ENCODE measurements around the gene TRIM68.

The TRIM68 gene

GRCh38 chr11:4643076-4643475, 35.0 kb upstream of the TRIM68 start:
- WGBS (ENCODE audit: insufficient coverage), result 74% methylated on average over 4 of the region's 5 CpGs
- H3K9me3 ChIP-seq (ENCODE audit: control extremely low read depth in 1 of 5, control insufficient read depth in 4 of 5, insufficient read depth in 2 of 5, low read depth in 1 of 5, low read length in 4 of 5), result no peaks in the 10 kb centered on the region
- peaks cover 0 to 2% (median 0%) of the 10 kb centered on the region in 5 experiments for H3K27me3 ChIP-seq (replicated peaks in 2 of 5; ENCODE audit: control insufficient read depth in 4 of 5, insufficient read depth in 5 of 5, low read length in 4 of 5)
- H3K27ac ChIP-seq (ENCODE audit: insufficient read depth in 1 of 2, low read depth in 1 of 2, low read length in 2 of 2, poor library complexity in 1 of 2, severe bottlenecking in 2 of 2), result no peak overlapping the region
- H3K4me1 ChIP-seq (ENCODE audit: control extremely low read depth in 1 of 4, control insufficient read depth in 4 of 4, insufficient read depth in 4 of 4, low read length in 3 of 4), result no peaks in the 10 kb centered on the region
- CTCF ChIA-PET, result interaction anchor here (1.2 kb wide), 1 partner anchor 12 kb away, joined by 3 read pairs; no protein-coding TSS in a partner anchor
- POLR2A ChIA-PET, result no interaction called here
- no peak overlapping the region for H3K4me3 ChIP-seq (ENCODE audit: control insufficient read depth in 1 of 7, extremely low read depth in 1 of 7, insufficient read depth in 4 of 7, low read depth in 2 of 7, low read length in 6 of 7)
- DNase-seq, result no peak
- no peaks in the 10 kb centered on the region for H3K36me3 ChIP-seq (ENCODE audit: control insufficient read depth in 4 of 4, insufficient read depth in 4 of 4, low read length in 3 of 4)

DNA sequence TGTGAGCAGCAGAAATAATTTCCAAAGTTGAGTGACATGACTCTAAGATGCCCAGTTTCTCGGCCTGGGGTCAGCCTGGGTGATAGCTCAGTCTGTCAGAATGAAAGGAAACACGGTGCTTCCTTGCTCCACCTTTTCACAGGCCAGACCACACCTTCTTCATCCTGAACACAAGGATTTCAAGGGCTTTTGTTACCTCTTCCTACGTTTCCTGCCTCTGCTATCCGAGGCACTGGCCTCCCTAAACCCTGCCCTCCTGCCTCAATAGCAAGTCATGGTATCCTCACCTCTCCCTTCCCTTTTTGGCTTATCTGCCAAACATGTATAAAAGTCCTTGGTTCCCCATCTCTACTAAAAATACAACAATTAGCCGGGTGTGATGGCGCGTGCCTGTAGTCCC, 34.0 kb upstream of the TRIM68 start:
- no peak overlapping the region for H3K27ac ChIP-seq (ENCODE audit: insufficient read depth in 1 of 2, low read depth in 1 of 2, low read length in 2 of 2, poor library complexity in 1 of 2, severe bottlenecking in 2 of 2)
- DNase-seq, result no peak
- no peak overlapping the region for H3K4me3 ChIP-seq (ENCODE audit: control insufficient read depth in 1 of 7, extremely low read depth in 1 of 7, insufficient read depth in 4 of 7, low read depth in 2 of 7, low read length in 6 of 7)
- H3K27me3 ChIP-seq (replicated peaks in 2 of 5; ENCODE audit: control insufficient read depth in 4 of 5, insufficient read depth in 5 of 5, low read length in 4 of 5), result peaks cover 0 to 2% (median 0%) of the 10 kb centered on the region in 5 experiments
- CTCF ChIA-PET, result interaction anchor here (1.2 kb wide), 1 partner anchor 11 kb away, joined by 3 read pairs; no protein-coding TSS in a partner anchor
- WGBS (ENCODE audit: insufficient coverage), result 86% methylated on average over 4 of the region's 7 CpGs
- H3K9me3 ChIP-seq (ENCODE audit: control extremely low read depth in 1 of 5, control insufficient read depth in 4 of 5, insufficient read depth in 2 of 5, low read depth in 1 of 5, low read length in 4 of 5), result no peaks in the 10 kb centered on the region
- no peaks in the 10 kb centered on the region for H3K36me3 ChIP-seq (ENCODE audit: control insufficient read depth in 4 of 4, insufficient read depth in 4 of 4, low read length in 3 of 4)
- POLR2A ChIA-PET, result no interaction called here
- peaks cover 0 to 1% (median 0%) of the 10 kb centered on the region in 4 experiments for H3K4me1 ChIP-seq (ENCODE audit: control extremely low read depth in 1 of 4, control insufficient read depth in 4 of 4, insufficient read depth in 4 of 4, low read length in 3 of 4)

GRCh38 chr11:4641501-4641900, 33.5 kb upstream of the TRIM68 start:
- DNase-seq, result no peak
- peaks cover 0 to 3% (median 0%) of the 10 kb centered on the region in 4 experiments for H3K4me1 ChIP-seq (ENCODE audit: control extremely low read depth in 1 of 4, control insufficient read depth in 4 of 4, insufficient read depth in 4 of 4, low read length in 3 of 4)
- peaks cover 0 to 3% (median 0%) of the 10 kb centered on the region in 5 experiments for H3K27me3 ChIP-seq (replicated peaks in 2 of 5; ENCODE audit: control insufficient read depth in 4 of 5, insufficient read depth in 5 of 5, low read length in 4 of 5)
- POLR2A ChIA-PET, result no interaction called here
- H3K9me3 ChIP-seq (ENCODE audit: control extremely low read depth in 1 of 5, control insufficient read depth in 4 of 5, insufficient read depth in 2 of 5, low read depth in 1 of 5, low read length in 4 of 5), result no peaks in the 10 kb centered on the region
- H3K27ac ChIP-seq (ENCODE audit: insufficient read depth in 1 of 2, low read depth in 1 of 2, low read length in 2 of 2, poor library complexity in 1 of 2, severe bottlenecking in 2 of 2), result no peak overlapping the region
- H3K36me3 ChIP-seq (ENCODE audit: control insufficient read depth in 4 of 4, insufficient read depth in 4 of 4, low read length in 3 of 4), result no peaks in the 10 kb centered on the region
- CTCF ChIA-PET, result no interaction called here
- WGBS (ENCODE audit: insufficient coverage), result 100% methylated on average over 6 of the region's 7 CpGs
- H3K4me3 ChIP-seq (ENCODE audit: control insufficient read depth in 1 of 7, extremely low read depth in 1 of 7, insufficient read depth in 4 of 7, low read depth in 2 of 7, low read length in 6 of 7), result no peak overlapping the region

DNA sequence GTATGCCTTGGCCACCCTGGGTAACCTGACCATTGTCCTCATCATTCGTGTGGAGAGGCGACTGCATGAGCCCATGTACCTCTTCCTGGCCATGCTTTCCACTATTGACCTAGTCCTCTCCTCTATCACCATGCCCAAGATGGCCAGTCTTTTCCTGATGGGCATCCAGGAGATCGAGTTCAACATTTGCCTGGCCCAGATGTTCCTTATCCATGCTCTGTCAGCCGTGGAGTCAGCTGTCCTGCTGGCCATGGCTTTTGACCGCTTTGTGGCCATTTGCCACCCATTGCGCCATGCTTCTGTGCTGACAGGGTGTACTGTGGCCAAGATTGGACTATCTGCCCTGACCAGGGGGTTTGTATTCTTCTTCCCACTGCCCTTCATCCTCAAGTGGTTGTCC, 31.9 kb upstream of the TRIM68 start:
- ChIA-PET CTCF (interaction anchor here (1.0 to 1.2 kb wide), 2 partner anchors 12 to 18 kb away, joined by 3 read pairs; no protein-coding TSS in a partner anchor), POLR2A (no interaction called here)

GRCh38 chr11:4637662-4638047, 29.6 kb upstream of the TRIM68 start:
- CTCF ChIA-PET, result interaction anchor here (0.5 to 3.4 kb wide), 17 partner anchors 8 to 566 kb away, joined by 3 to 38 read pairs (median 5); no protein-coding TSS in a partner anchor
- POLR2A ChIA-PET, result no interaction called here
- no peak overlapping the region for H3K4me3 ChIP-seq (ENCODE audit: control insufficient read depth in 1 of 7, extremely low read depth in 1 of 7, insufficient read depth in 4 of 7, low read depth in 2 of 7, low read length in 6 of 7)

More for the DNA sequence above, 31.9 kb upstream of the TRIM68 start:
- H3K4me3 ChIP-seq (ENCODE audit: control insufficient read depth in 1 of 7, extremely low read depth in 1 of 7, insufficient read depth in 4 of 7, low read depth in 2 of 7, low read length in 6 of 7), result no peak overlapping the region
- H3K27me3 ChIP-seq (replicated peaks in 2 of 5; ENCODE audit: control insufficient read depth in 4 of 5, insufficient read depth in 5 of 5, low read length in 4 of 5), result peaks cover 0 to 3% (median 0%) of the 10 kb centered on the region in 5 experiments
- H3K27ac ChIP-seq (ENCODE audit: insufficient read depth in 1 of 2, low read depth in 1 of 2, low read length in 2 of 2, poor library complexity in 1 of 2, severe bottlenecking in 2 of 2), result no peak overlapping the region
- H3K4me1 ChIP-seq (ENCODE audit: control extremely low read depth in 1 of 4, control insufficient read depth in 4 of 4, insufficient read depth in 4 of 4, low read length in 3 of 4), result peaks cover 0 to 3% (median 0%) of the 10 kb centered on the region in 4 experiments
- no peaks in the 10 kb centered on the region for H3K9me3 ChIP-seq (ENCODE audit: control extremely low read depth in 1 of 5, control insufficient read depth in 4 of 5, insufficient read depth in 2 of 5, low read depth in 1 of 5, low read length in 4 of 5)
- no peaks in the 10 kb centered on the region for H3K36me3 ChIP-seq (ENCODE audit: control insufficient read depth in 4 of 4, insufficient read depth in 4 of 4, low read length in 3 of 4)
- no peak for DNase-seq
- 96% methylated on average over 6 of the region's 6 CpGs for WGBS (ENCODE audit: insufficient coverage)

DNA sequence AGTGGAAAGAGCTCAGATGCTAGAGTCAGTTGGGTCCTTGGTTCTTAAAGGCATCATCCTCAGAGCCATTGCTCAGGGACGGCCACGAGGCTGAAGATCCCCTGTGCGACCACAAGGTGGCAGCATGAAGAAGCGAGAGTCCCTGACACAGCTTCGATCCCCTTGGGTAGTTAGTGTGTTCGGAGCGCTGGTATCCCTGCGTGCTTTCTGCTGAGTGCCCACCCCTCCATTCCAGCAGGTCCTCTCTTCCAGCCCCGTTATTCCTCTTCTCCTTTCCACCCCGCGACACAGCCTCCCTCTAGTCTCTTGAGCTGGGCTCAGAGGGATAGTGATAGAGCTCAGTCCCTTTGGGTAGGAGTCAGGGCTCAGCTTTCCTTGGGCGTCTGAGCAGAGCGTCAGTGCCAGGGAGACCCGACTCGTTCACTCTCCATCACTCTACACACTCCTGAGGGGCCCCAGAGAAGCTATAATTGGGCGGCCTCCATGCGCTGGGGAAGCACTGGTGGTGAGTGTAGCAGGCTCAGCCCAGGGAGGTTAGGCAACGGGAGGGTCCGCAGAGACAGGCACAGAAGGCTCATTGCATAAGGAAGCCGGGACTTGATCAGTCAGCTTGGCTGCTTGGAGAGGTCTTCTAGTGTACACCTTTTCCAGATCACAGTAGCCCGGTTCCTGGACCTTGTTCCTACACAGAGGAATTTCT, 29.1 kb upstream of the TRIM68 start, which contains the start of gene OR51D1:
TSS of gene OR51D1 (plus strand) at position 516 of the 700 bp plus-strand sequence. CDS start 2,314 bp downstream, outside the sequence.
- Histone ChIP-seq H3K4me1 (ENCODE audit: control extremely low read depth in 1 of 4, control insufficient read depth in 4 of 4, insufficient read depth in 4 of 4, low read length in 3 of 4) (peaks cover 0 to 3% (median 0%) of the 10 kb centered on the region in 4 experiments), H3K4me3 (ENCODE audit: control insufficient read depth in 1 of 7, extremely low read depth in 1 of 7, insufficient read depth in 4 of 7, low read depth in 2 of 7, low read length in 6 of 7) (peak within 1 kb of the TSS in 1 of 7 experiments; percentile 60), H3K9me3 (ENCODE audit: control extremely low read depth in 1 of 5, control insufficient read depth in 4 of 5, insufficient read depth in 2 of 5, low read depth in 1 of 5, low read length in 4 of 5) (no peaks in the 10 kb centered on the region), H3K36me3 (ENCODE audit: control insufficient read depth in 4 of 4, insufficient read depth in 4 of 4, low read length in 3 of 4) (no peaks in the 10 kb centered on the region), H3K27me3 (replicated peaks in 2 of 5; ENCODE audit: control insufficient read depth in 4 of 5, insufficient read depth in 5 of 5, low read length in 4 of 5) (peaks cover 0 to 3% (median 0%) of the 10 kb centered on the region in 5 experiments), H3K27ac (ENCODE audit: insufficient read depth in 1 of 2, low read depth in 1 of 2, low read length in 2 of 2, poor library complexity in 1 of 2, severe bottlenecking in 2 of 2) (no peak within 1 kb of the TSS)
- POLR2A ChIA-PET, result no interaction called here
- CTCF ChIA-PET, result interaction anchor here (0.5 to 3.4 kb wide), 24 partner anchors 8 to 567 kb away, joined by 3 to 38 read pairs (median 4); partner anchors contain the start of gene TRIM68
- 47% methylated on average over 12 of the region's 21 CpGs for WGBS (ENCODE audit: insufficient coverage)
- peak; percentile 68 to 81 (median 79) for DNase-seq

More at GRCh38 chr11:4637662-4638047, 29.6 kb upstream of the TRIM68 start:
- no peaks in the 10 kb centered on the region for H3K9me3 ChIP-seq (ENCODE audit: control extremely low read depth in 1 of 5, control insufficient read depth in 4 of 5, insufficient read depth in 2 of 5, low read depth in 1 of 5, low read length in 4 of 5)
- peaks cover 0 to 3% (median 0%) of the 10 kb centered on the region in 5 experiments for H3K27me3 ChIP-seq (replicated peaks in 2 of 5; ENCODE audit: control insufficient read depth in 4 of 5, insufficient read depth in 5 of 5, low read length in 4 of 5)
- 96% methylated on average over 3 of the region's 3 CpGs for WGBS (ENCODE audit: insufficient coverage)
- H3K4me1 ChIP-seq (ENCODE audit: control extremely low read depth in 1 of 4, control insufficient read depth in 4 of 4, insufficient read depth in 4 of 4, low read length in 3 of 4), result peaks cover 0 to 3% (median 0%) of the 10 kb centered on the region in 4 experiments
- no peak for DNase-seq
- no peaks in the 10 kb centered on the region for H3K36me3 ChIP-seq (ENCODE audit: control insufficient read depth in 4 of 4, insufficient read depth in 4 of 4, low read length in 3 of 4)
- H3K27ac ChIP-seq (ENCODE audit: insufficient read depth in 1 of 2, low read depth in 1 of 2, low read length in 2 of 2, poor library complexity in 1 of 2, severe bottlenecking in 2 of 2), result no peak overlapping the region

DNA sequence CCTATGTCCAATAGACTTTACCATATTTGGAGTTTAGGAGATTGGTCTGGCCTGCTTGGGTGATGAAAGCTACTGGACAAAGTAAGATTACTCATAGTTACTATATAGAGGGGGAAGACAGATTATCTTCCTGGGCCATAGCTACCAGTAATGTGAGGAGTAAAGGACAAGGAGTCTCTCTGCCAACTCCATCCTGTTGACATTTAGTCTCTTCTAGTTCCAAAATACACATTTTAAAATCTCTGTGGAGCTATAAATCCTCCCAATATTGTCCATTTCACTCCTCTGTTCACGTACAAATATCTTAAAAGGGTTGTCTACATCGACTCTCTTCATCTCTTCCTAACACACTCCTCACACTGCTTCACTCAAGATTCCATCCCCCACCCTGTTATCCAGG, 28.1 kb upstream of the TRIM68 start:
- Histone ChIP-seq H3K27me3 (replicated peaks in 2 of 5; ENCODE audit: control insufficient read depth in 4 of 5, insufficient read depth in 5 of 5, low read length in 4 of 5) (peaks cover 0 to 3% (median 0%) of the 10 kb centered on the region in 5 experiments), H3K9me3 (ENCODE audit: control extremely low read depth in 1 of 5, control insufficient read depth in 4 of 5, insufficient read depth in 2 of 5, low read depth in 1 of 5, low read length in 4 of 5) (no peaks in the 10 kb centered on the region), H3K4me3 (ENCODE audit: control insufficient read depth in 1 of 7, extremely low read depth in 1 of 7, insufficient read depth in 4 of 7, low read depth in 2 of 7, low read length in 6 of 7) (no peak overlapping the region), H3K4me1 (ENCODE audit: control extremely low read depth in 1 of 4, control insufficient read depth in 4 of 4, insufficient read depth in 4 of 4, low read length in 3 of 4) (peaks cover 0 to 3% (median 0%) of the 10 kb centered on the region in 4 experiments), H3K27ac (ENCODE audit: insufficient read depth in 1 of 2, low read depth in 1 of 2, low read length in 2 of 2, poor library complexity in 1 of 2, severe bottlenecking in 2 of 2) (no peak overlapping the region), H3K36me3 (ENCODE audit: control insufficient read depth in 4 of 4, insufficient read depth in 4 of 4, low read length in 3 of 4) (no peaks in the 10 kb centered on the region)
- ChIA-PET POLR2A (no interaction called here), CTCF (interaction anchor here (0.6 to 3.4 kb wide), 20 partner anchors 8 to 568 kb away, joined by 3 to 38 read pairs (median 5); partner anchors contain the start of gene TRIM68)
- no peak for DNase-seq
- 96% methylated on average over 2 of the region's 2 CpGs for WGBS (ENCODE audit: insufficient coverage)

All from common myeloid progenitor, CD34-positive (primary cell).